Trophoblast cell (in vitro differentiated cells and primary cell): Measurements from ENCODE around the gene SYT12.

Experiments
- DNase-seq, 2 donors: peaks; one replicate each; pipeline ENCODE4 v3.0.0-alpha.2; 2016
- H2AFZ ChIP-seq: 2 replicates; pipeline ENCODE4 v1.6.1; 2013; ENCODE audit warnings: low read length, moderate library complexity, mild to moderate bottlenecking; ENCODE audit not compliant: insufficient read depth, poor library complexity
- H2AK5ac ChIP-seq: 2 replicates; pipeline ENCODE4 v1.6.1; 2013; ENCODE audit warnings: mild to moderate bottlenecking, low read length
- H2BK120ac ChIP-seq: 2 replicates; pipeline ENCODE4 v1.6.1; 2013; ENCODE audit warnings: low read length, mild to moderate bottlenecking, moderate library complexity; ENCODE audit not compliant: insufficient read depth, poor library complexity
- H2BK12ac ChIP-seq: 2 replicates; pipeline ENCODE4 v1.6.1; 2013; ENCODE audit warnings: mild to moderate bottlenecking, low read length, moderate library complexity
- H2BK5ac ChIP-seq: 2 replicates; pipeline ENCODE4 v1.6.1; 2013; ENCODE audit warnings: low read length, low read depth, moderate library complexity, mild to moderate bottlenecking; ENCODE audit not compliant: poor library complexity
- H3K14ac ChIP-seq: 2 replicates; pipeline ENCODE4 v1.6.1; 2013; ENCODE audit warnings: mild to moderate bottlenecking, low read length
- H3K18ac ChIP-seq: 2 replicates; pipeline ENCODE4 v1.6.1; 2013; ENCODE audit warnings: mild to moderate bottlenecking, low read length
- H3K23ac ChIP-seq: 2 replicates; pipeline ENCODE4 v1.6.1; 2013; ENCODE audit warnings: low read length
- H3K27ac ChIP-seq: 2 replicates; pipeline ENCODE4 v1.5.1; 2013; ENCODE audit warnings: low read depth, mild to moderate bottlenecking, inconsistent platforms, low read length, moderate library complexity
- H3K27me3 ChIP-seq: 2 replicates; pipeline ENCODE4 v1.6.1; 2013; ENCODE audit warnings: inconsistent platforms, mild to moderate bottlenecking, low read length, moderate library complexity; ENCODE audit not compliant: insufficient read depth
- H3K36me3 ChIP-seq, 2 experiments: 1 replicate in 1 of 2; 2 replicates in 1 of 2; pipeline ENCODE4 v1.6.1; 2013; ENCODE audit warnings: low read length in 2 of 2, mild to moderate bottlenecking in 2 of 2, moderate library complexity in 1 of 2; ENCODE audit not compliant: insufficient read depth in 2 of 2, control insufficient read depth in 1 of 2
- H3K4ac ChIP-seq: 2 replicates; pipeline ENCODE4 v1.6.1; 2013; ENCODE audit warnings: low read depth, mild to moderate bottlenecking, low read length, moderate library complexity
- H3K4me1 ChIP-seq, 2 experiments: 1 replicate in 1 of 2; 2 replicates in 1 of 2; pipeline ENCODE4 v1.6.1; 2013; ENCODE audit warnings: low read length in 2 of 2, mild to moderate bottlenecking in 2 of 2, moderate library complexity in 1 of 2; ENCODE audit not compliant: insufficient read depth in 2 of 2, control insufficient read depth in 1 of 2
- H3K4me2 ChIP-seq: 2 replicates; pipeline ENCODE4 v1.6.1; 2013; ENCODE audit warnings: inconsistent platforms, mild to moderate bottlenecking, low read length, moderate library complexity
- H3K4me3 ChIP-seq: 2 replicates; pipeline ENCODE4 v1.5.1; 2013; ENCODE audit warnings: mild to moderate bottlenecking, low read depth, low read length, inconsistent platforms
- H3K79me1 ChIP-seq: one replicate; pipeline ENCODE4 v1.6.1; 2013; ENCODE audit warnings: low read length
- H3K79me2 ChIP-seq: 2 replicates; pipeline ENCODE4 v1.6.1; 2013; ENCODE audit warnings: low read length, mild to moderate bottlenecking; ENCODE audit not compliant: control insufficient read depth, insufficient read depth, poor library complexity
- H3K9ac ChIP-seq: 2 replicates; pipeline ENCODE4 v1.6.1; 2013; ENCODE audit warnings: mild to moderate bottlenecking, low read length
- H3K9me3 ChIP-seq: 2 replicates; pipeline ENCODE4 v1.6.1; 2013; ENCODE audit warnings: low read depth, mild to moderate bottlenecking, control low read depth, inconsistent platforms, low read length; ENCODE audit not compliant: insufficient read depth
- H4K12ac ChIP-seq: 2 replicates; pipeline ENCODE4 v1.6.1; 2013; ENCODE audit warnings: low read depth, mild to moderate bottlenecking, low read length, moderate library complexity
- H4K8ac ChIP-seq: 2 replicates; pipeline ENCODE4 v1.6.1; 2013; ENCODE audit warnings: low read depth, mild to moderate bottlenecking, low read length, moderate library complexity
- H4K91ac ChIP-seq: one replicate; pipeline ENCODE4 v1.6.1; 2013; ENCODE audit warnings: low read depth, mild to moderate bottlenecking, low read length, moderate library complexity
- WGBS: extraction: QIAGEN DNeasy Blood & Tissue Kit; methylation state at CpG from one replicate; pipeline ENCODE4 v1.1.7; 2013; ENCODE audit warnings: missing lambda C conversion rate; ENCODE audit not compliant: insufficient read length, insufficient coverage; ENCODE audit errors: extremely low coverage; 5-methylcytosine and 5-hydroxymethylcytosine counted together

The SYT12 gene

DNA sequence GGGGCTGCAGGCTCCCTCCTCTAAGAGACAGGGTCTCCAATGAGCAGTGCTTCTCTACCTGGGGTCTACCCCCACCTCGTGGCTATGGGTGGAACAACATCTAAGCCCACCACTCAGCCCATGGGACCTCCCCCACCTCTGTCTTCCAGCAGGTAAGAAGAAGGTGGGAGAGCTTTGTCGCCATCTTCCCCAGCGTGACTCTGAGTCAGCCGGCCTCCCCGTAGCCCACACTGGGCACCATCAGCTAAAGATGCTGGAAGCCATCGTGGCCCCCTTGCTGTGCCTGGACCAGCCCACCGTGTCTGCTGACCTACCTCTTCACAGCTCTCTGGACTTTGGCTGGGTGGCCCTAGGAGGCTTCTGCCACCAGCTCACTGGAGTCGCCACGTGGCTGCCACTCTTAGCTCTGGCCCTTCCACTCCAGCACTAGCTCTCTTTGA is 46.9 kb upstream of the SYT12 start:
- Histone ChIP-seq H3K27me3 (no peaks in the 10 kb centered on the region), H3K9ac (no peak overlapping the region), H3K18ac (no peak overlapping the region), H3K4ac (no peak overlapping the region), H2BK5ac (no peak overlapping the region), H3K23ac (no peak overlapping the region), H3K4me2 (no peak overlapping the region), H3K14ac (no peak overlapping the region), H2AK5ac (no peak overlapping the region), H3K79me2 (no peaks in the 10 kb centered on the region), H4K12ac (no peak overlapping the region), H2AFZ (no peak overlapping the region), H2BK12ac (no peak overlapping the region), H2BK120ac (no peak overlapping the region), H3K27ac (no peak overlapping the region), H3K36me3 (no peaks in the 10 kb centered on the region), H3K4me3 (no peak overlapping the region), H3K4me1 (peaks cover 2 to 3% of the 10 kb centered on the region in 2 experiments), H3K79me1 (no peaks in the 10 kb centered on the region), H4K91ac (no peak overlapping the region), H3K9me3 (peaks cover 3% of the 10 kb centered on the region), H4K8ac (no peak overlapping the region)
- WGBS, result no CpG with 5 or more reads among the region's 9 CpGs
- peak; percentile 11 to 49 for DNase-seq

DNA sequence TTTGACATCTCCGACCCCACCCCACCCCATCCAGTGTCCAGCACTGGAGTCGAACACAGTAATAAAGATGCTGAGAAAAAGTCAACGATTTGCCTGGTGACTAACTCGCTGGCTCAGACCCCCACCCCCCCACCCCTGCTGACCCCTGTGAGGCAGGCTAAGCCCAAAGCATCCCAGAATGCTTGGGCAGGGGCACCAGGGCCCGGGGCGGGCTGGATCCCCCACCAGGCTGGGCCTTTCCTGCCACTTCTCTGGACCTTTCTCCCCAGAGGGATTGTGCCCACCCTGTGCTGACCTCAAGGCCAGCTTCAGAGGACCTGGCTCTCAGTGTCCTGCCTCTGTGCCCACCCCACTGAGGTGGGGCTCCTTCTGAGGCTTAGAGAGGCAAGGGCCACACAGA is 46.0 kb upstream of the SYT12 start:
- Histone ChIP-seq H3K9me3 (peaks cover 3% of the 10 kb centered on the region), H3K18ac (no peak overlapping the region), H3K36me3 (no peaks in the 10 kb centered on the region), H4K91ac (no peak overlapping the region), H3K9ac (no peak overlapping the region), H3K4me3 (no peak overlapping the region), H3K23ac (no peak overlapping the region), H2AFZ (no peak overlapping the region), H3K79me1 (no peaks in the 10 kb centered on the region), H3K27me3 (no peaks in the 10 kb centered on the region), H4K12ac (no peak overlapping the region), H3K4me2 (no peak overlapping the region), H2BK12ac (no peak overlapping the region), H3K27ac (no peak overlapping the region), H3K4me1 (peaks cover 0 to 3% of the 10 kb centered on the region in 2 experiments), H3K79me2 (no peaks in the 10 kb centered on the region), H2BK120ac (no peak overlapping the region), H4K8ac (no peak overlapping the region), H2AK5ac (no peak overlapping the region), H3K14ac (no peak overlapping the region), H2BK5ac (no peak overlapping the region), H3K4ac (no peak overlapping the region)
- no CpG with 5 or more reads among the region's 6 CpGs for WGBS
- no peak for DNase-seq

DNA sequence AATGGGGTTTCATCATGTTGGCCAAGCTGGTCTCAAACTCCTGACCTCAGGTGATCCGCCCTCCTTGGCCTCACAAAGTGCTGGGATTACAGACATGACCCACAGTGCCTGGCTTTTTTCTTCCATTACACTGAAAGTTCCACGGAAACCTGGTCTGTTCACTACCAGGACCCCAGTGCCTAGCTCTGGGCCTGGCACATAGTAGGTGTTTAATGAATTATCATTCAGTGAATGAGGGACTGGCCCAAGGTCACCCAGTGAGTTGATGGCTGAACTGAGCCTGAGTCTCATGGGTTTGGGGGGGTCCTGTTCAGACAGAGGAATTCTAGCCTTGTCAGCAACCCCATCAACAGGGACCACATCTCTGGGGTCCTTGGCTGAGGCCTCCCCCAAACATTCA is 44.7 kb upstream of the SYT12 start:
- Histone ChIP-seq H3K4me1 (peaks cover 0 to 3% of the 10 kb centered on the region in 2 experiments), H3K9ac (no peak overlapping the region), H3K9me3 (peaks cover 3% of the 10 kb centered on the region), H3K14ac (no peak overlapping the region), H2BK120ac (no peak overlapping the region), H3K79me1 (no peaks in the 10 kb centered on the region), H3K4ac (no peak overlapping the region), H3K27ac (no peak overlapping the region), H2AFZ (no peak overlapping the region), H4K12ac (no peak overlapping the region), H2BK5ac (no peak overlapping the region), H3K4me3 (no peak overlapping the region), H3K36me3 (no peaks in the 10 kb centered on the region), H4K8ac (no peak overlapping the region), H3K4me2 (no peak overlapping the region), H4K91ac (no peak overlapping the region), H2BK12ac (no peak overlapping the region), H3K23ac (no peak overlapping the region), H3K79me2 (no peaks in the 10 kb centered on the region), H2AK5ac (no peak overlapping the region), H3K27me3 (no peaks in the 10 kb centered on the region), H3K18ac (no peak overlapping the region)
- DNase-seq, result no peak
- no CpG with 5 or more reads among the region's 2 CpGs for WGBS

DNA sequence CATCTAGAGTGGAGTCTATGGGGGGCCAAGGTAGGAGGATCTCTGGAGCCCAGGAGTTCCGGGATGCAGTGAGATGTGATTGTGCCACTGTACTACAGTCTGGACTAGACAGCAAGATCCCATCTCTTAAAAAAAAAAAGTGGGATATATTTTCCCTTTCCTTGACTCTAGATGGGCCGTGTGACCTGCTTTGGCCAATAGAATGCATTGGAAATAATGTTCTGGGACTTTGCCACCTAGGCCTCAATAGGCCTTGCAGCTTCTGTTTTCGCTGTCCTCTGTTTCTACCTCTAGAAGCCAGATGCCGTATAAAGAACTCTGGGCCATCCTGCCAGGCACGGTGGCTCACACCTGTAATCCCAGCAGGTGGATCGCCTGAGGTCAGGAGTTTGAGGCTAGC is 44.2 kb upstream of the SYT12 start:
- no CpG with 5 or more reads among the region's 6 CpGs for WGBS
- no peak overlapping the region for H2AFZ ChIP-seq
- H3K23ac ChIP-seq, result no peak overlapping the region
- H3K9ac ChIP-seq, result no peak overlapping the region
- no peak overlapping the region for H3K4me3 ChIP-seq
- H3K4ac ChIP-seq, result no peak overlapping the region
- peaks cover 3% of the 10 kb centered on the region for H3K9me3 ChIP-seq
- DNase-seq, result no peak
- no peaks in the 10 kb centered on the region for H3K36me3 ChIP-seq
- H2BK5ac ChIP-seq, result no peak overlapping the region
- no peak overlapping the region for H2AK5ac ChIP-seq
- no peak overlapping the region for H3K14ac ChIP-seq
- H3K79me2 ChIP-seq, result no peaks in the 10 kb centered on the region
- no peak overlapping the region for H3K4me2 ChIP-seq
- no peak overlapping the region for H4K8ac ChIP-seq
- no peak overlapping the region for H4K12ac ChIP-seq
- no peak overlapping the region for H3K18ac ChIP-seq
- H2BK12ac ChIP-seq, result no peak overlapping the region
- H3K79me1 ChIP-seq, result no peaks in the 10 kb centered on the region
- no peak overlapping the region for H2BK120ac ChIP-seq
- H3K27ac ChIP-seq, result no peak overlapping the region
- H3K4me1 ChIP-seq, result peaks cover 0 to 3% of the 10 kb centered on the region in 2 experiments
- no peaks in the 10 kb centered on the region for H3K27me3 ChIP-seq
- no peak overlapping the region for H4K91ac ChIP-seq
